ENCODE measurements around the gene CORIN. TPM values are rescaled to one million over a fixed set of nuclear protein-coding genes. Genes with fewer than 3 reads are reported as not detected.

Gene CORIN
- polyA plus RNA-seq (2013, experiment 1 of 2; ENCODE audit: insufficient read length), result 0.54 TPM
- polyA plus RNA-seq (2013, experiment 2 of 2; ENCODE audit: insufficient read length), result 0.83 TPM

GRCh38 chr4:47837908-47838294 lies at the start of gene CORIN:
Gene CORIN, minus strand, starts transcription at chr4:47838067. Its CDS starts 118 bp downstream, at chr4:47837949.
- no peak for DNase-seq

GRCh38 chr4:47882228-47882627 lies 44.4 kb upstream of the CORIN start:
- no peak for DNase-seq

GRCh38 chr4:47879458-47879857 lies 41.6 kb upstream of the CORIN start:
- DNase-seq, result no peak

- DNase-seq, result no peak
These were observed 39.1 kb upstream of the CORIN start for GRCh38 chr4:47876784-47877546.

GRCh38 chr4:47876310-47876709 lies 38.4 kb upstream of the CORIN start:
- DNase-seq, result no peak

GRCh38 chr4:47873877-47874541 lies 36.1 kb upstream of the CORIN start:
- DNase-seq, result no peak

GRCh38 chr4:47863486-47863885 lies 25.6 kb upstream of the CORIN start:
- no peak for DNase-seq

GRCh38 chr4:47862297-47862696 lies 24.4 kb upstream of the CORIN start:
- peak; percentile 83 for DNase-seq

- DNase-seq, result no peak
These were observed 22.4 kb upstream of the CORIN start for GRCh38 chr4:47860305-47860704.

GRCh38 chr4:47858006-47858405 lies 20.1 kb upstream of the CORIN start:
- no peak for DNase-seq

- DNase-seq, result no peak
These were observed 18.8 kb upstream of the CORIN start for GRCh38 chr4:47856713-47857112.

- DNase-seq, result peak; percentile 96
These were observed 17.5 kb upstream of the CORIN start for GRCh38 chr4:47855350-47855749.

- peak; percentile 75 for DNase-seq
These were observed 14.3 kb upstream of the CORIN start for GRCh38 chr4:47852136-47852535.

GRCh38 chr4:47849466-47849865 lies 11.6 kb upstream of the CORIN start:
- DNase-seq, result no peak

GRCh38 chr4:47848041-47848440 lies 10.2 kb upstream of the CORIN start:
- no peak for DNase-seq

GRCh38 chr4:47842985-47843384 lies 5.1 kb upstream of the CORIN start:
- no peak for DNase-seq

GRCh38 chr4:47840291-47840690 lies 2.4 kb upstream of the CORIN start:
- DNase-seq, result no peak

GRCh38 chr4:47839259-47839658 lies 1.4 kb upstream of the CORIN start:
- DNase-seq, result peak; percentile 36

GRCh38 chr4:47838445-47838844 lies 578 bp upstream of the CORIN start:
- no peak for DNase-seq

- no peak for DNase-seq
These were observed 566 bp downstream of the CORIN start for GRCh38 chr4:47837094-47837907.

- peak; percentile 85 for DNase-seq
These were observed 1.2 kb downstream of the CORIN start for GRCh38 chr4:47836641-47837093.

- DNase-seq, result peak; percentile 65
These were observed 2.4 kb downstream of the CORIN start for GRCh38 chr4:47835494-47835893.

All from fibroblast of skin of abdomen (primary cell).